Effector CD8-positive, alpha-beta T cell (primary cell): Measurements from ENCODE around the gene DDX41.

Experiments
- DNase-seq: peaks from one replicate; lab custom pipeline; 2025; lab: John Stamatoyannopoulos, UW

Gene DDX41

GRCh38 chr5:177468685-177469628 is 47.8 kb downstream of the DDX41 start:
- no peak for DNase-seq

GRCh38 chr5:177468329-177468684 is 48.5 kb downstream of the DDX41 start:
- DNase-seq: no peak

- no peak for DNase-seq
These were observed 49.3 kb downstream of the DDX41 start for GRCh38 chr5:177467436-177467835.

GRCh38 chr5:177466861-177467260 is 49.9 kb downstream of the DDX41 start:
- DNase-seq: no peak

GRCh38 chr5:177465044-177465443 is 51.7 kb downstream of the DDX41 start:
- no peak for DNase-seq

GRCh38 chr5:177462021-177462670 is 54.6 kb downstream of the DDX41 start:
- DNase-seq: no peak
